K562 (cell line): ENCODE data around the gene DUSP5. TPM values are rescaled to one million over a fixed set of nuclear protein-coding genes. Genes with fewer than 3 reads are reported as not detected.

ENCODE experiments used
- C11orf30 ChIP-seq: fragments of 450-650 bp; IDR thresholded peaks from 2 replicates; pipeline ENCODE4 v1.6.1; 2016; ENCODE audit warnings: low read depth, mild to moderate bottlenecking
- CSDE1 ChIP-seq, 2 experiments: fragments of 450-650 bp; IDR thresholded peaks; 2 replicates each; pipeline ENCODE4 v1.6.1; 2016; ENCODE audit warnings: mild to moderate bottlenecking in 1 of 2
- DPF2 ChIP-seq: fragments of 450-650 bp; IDR thresholded peaks from 2 replicates; pipeline ENCODE4 v1.6.1; 2016
- ETV5 ChIP-seq: sonication (generic); formaldehyde crosslinking; IDR thresholded peaks from 2 replicates; pipeline ENCODE4 v1.4.0; 2020; ENCODE audit warnings: low read depth, mild to moderate bottlenecking, missing genetic modification reagents
- KHSRP ChIP-seq: fragments of 450-650 bp; IDR thresholded peaks from 2 replicates; pipeline ENCODE4 v1.6.1; 2017
- MYBL2 ChIP-seq, 2 experiments: fragments of 450-650 bp in 1 of 2; sonication (generic) in 1 of 2; formaldehyde crosslinking in 1 of 2; IDR thresholded peaks; 2 replicates each; pipeline versions ENCODE4 v1.6.1 to v1.8.1; 2017 to 2022; ENCODE audit warnings: borderline replicate concordance in 1 of 2, inconsistent platforms in 1 of 2, low read depth in 1 of 2, mild to moderate bottlenecking in 1 of 2, missing genetic modification reagents in 1 of 2, moderate library complexity in 1 of 2
- NBN ChIP-seq: fragments of 450-650 bp; IDR thresholded peaks from 2 replicates; pipeline ENCODE4 v1.6.1; 2016; ENCODE audit warnings: low read depth, mild to moderate bottlenecking
- NCOA1 ChIP-seq: fragments of 450-650 bp; IDR thresholded peaks from 2 replicates; pipeline ENCODE4 v1.6.1; 2016; ENCODE audit warnings: low read depth
- PHB2 ChIP-seq: fragments of 450-650 bp; IDR thresholded peaks from 2 replicates; pipeline ENCODE4 v1.6.1; 2017; ENCODE audit warnings: low read depth
- ZNF324 ChIP-seq: fragments of 250-450 bp; sonication (Bioruptor Pico); IDR thresholded peaks from 2 replicates; pipeline ENCODE4 v1.4.0; 2020; ENCODE audit warnings: mild to moderate bottlenecking
- polyA plus RNA-seq, 8 experiments: library from polyadenylated mRNA; depleted of rRNA in 4 of 8; stranded (reverse) in 5 of 8; unstranded in 3 of 8; fragments of >200 nt; fragmentation: Nextera tagmentation in 2 of 8; fragmentation: Illumina TruSeq in 1 of 8; extraction: Ambion mirVana in 2 of 8; extraction: Trizol in 1 of 8; gene quantifications; 2 replicates each; pipeline versions ENCODE4 v1.2.1 to v1.2.3, GENCODE V29; 2011 to 2014; ENCODE audit warnings: inconsistent platforms in 1 of 8, missing spikeins in 1 of 8
- total RNA-seq, 7 experiments: library from RNA; depleted of rRNA in 6 of 7; stranded (reverse); fragments of >200 nt in 6 of 7; fragmentation: Illumina TruSeq in 2 of 7; extraction: Trizol in 2 of 7; gene quantifications; 2 replicates each; pipeline versions ENCODE4 v1.2.1 to v1.2.3, GENCODE V29; 2011 to 2021; ENCODE audit warnings: low replicate concordance in 1 of 7
- TF ChIP-seq, protein P1 (sequence below): sonication (generic); formaldehyde crosslinking; IDR thresholded peaks from 2 replicates; pipeline ENCODE4 v1.8.1; 2023; ENCODE audit warnings: mild to moderate bottlenecking, missing genetic modification reagents, moderate library complexity
- TF ChIP-seq, protein P2 (sequence below): sonication (generic); formaldehyde crosslinking; IDR thresholded peaks from 2 replicates; pipeline ENCODE4 v1.8.0; 2022; ENCODE audit warnings: missing genetic modification reagents, mild to moderate bottlenecking, borderline replicate concordance
- TF ChIP-seq, protein P3 (sequence below): fragments of 450-650 bp; IDR thresholded peaks from 2 replicates; pipeline ENCODE4 v1.6.1; 2016; ENCODE audit warnings: low read depth, mild to moderate bottlenecking, moderate library complexity

DUSP5 gene
- total and polyA plus RNA-seq, 9 of the 15 experiments (the other 6 are each of a cell fraction or from before 2014, with no cell fraction given): 0.49 to 3.4 (median 2.0) TPM

DNA sequence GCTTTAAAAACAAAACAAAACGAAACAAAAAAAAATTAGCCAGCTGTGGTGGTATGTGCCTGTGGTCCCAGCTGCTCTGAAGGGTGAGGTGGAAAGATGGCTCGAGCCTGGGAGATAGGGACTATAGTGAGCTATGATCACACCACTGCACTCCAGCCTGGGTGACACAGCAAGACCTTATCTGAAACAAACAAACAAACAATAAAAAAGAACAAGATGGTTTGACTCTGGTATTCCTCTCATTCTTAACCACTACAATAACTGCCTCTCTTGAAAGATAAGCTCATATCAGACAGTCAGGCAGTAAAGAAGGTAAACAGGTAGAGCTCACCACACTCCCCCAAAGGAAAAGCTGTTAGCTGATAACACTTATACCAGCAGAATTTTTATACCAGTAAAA lies 14.1 kb upstream of the DUSP5 start (continued):
- TF ChIP-seq, protein P1, sequence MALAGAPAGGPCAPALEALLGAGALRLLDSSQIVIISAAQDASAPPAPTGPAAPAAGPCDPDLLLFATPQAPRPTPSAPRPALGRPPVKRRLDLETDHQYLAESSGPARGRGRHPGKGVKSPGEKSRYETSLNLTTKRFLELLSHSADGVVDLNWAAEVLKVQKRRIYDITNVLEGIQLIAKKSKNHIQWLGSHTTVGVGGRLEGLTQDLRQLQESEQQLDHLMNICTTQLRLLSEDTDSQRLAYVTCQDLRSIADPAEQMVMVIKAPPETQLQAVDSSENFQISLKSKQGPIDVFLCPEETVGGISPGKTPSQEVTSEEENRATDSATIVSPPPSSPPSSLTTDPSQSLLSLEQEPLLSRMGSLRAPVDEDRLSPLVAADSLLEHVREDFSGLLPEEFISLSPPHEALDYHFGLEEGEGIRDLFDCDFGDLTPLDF (CRISPR knock-in tag): no peak
- TF ChIP-seq ETV5 (CRISPR knock-in tag): no peak
- TF ChIP-seq NBN: peak; percentile 45; the same call in 1 of the 2 replicates
- no peak for TF ChIP-seq CSDE1 (IDR thresholded peaks at IDR 0.05)
- TF ChIP-seq NCOA1: 0 out of 2 replicates have a peak, but pooled peaks have one; percentile 46
- TF ChIP-seq PHB2: peak; percentile 78
- peak; percentile 66; the same call in 1 of the 2 replicates for TF ChIP-seq ZNF324
- peak; percentile 88 for TF ChIP-seq C11orf30
- TF ChIP-seq KHSRP: peak; percentile 10; the same call in 1 of the 2 replicates
- no peak for TF ChIP-seq MYBL2 (IDR thresholded peaks at IDR 0.05; ENCODE audit: low read depth)
- no peak for TF ChIP-seq MYBL2 (CRISPR knock-in tag; IDR thresholded peaks at IDR 0.05; ENCODE audit: borderline replicate concordance)
- peak; percentile 86 for TF ChIP-seq DPF2
- TF ChIP-seq, protein P2, sequence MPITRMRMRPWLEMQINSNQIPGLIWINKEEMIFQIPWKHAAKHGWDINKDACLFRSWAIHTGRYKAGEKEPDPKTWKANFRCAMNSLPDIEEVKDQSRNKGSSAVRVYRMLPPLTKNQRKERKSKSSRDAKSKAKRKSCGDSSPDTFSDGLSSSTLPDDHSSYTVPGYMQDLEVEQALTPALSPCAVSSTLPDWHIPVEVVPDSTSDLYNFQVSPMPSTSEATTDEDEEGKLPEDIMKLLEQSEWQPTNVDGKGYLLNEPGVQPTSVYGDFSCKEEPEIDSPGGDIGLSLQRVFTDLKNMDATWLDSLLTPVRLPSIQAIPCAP (CRISPR knock-in tag): no peak
- TF ChIP-seq, protein P3, sequence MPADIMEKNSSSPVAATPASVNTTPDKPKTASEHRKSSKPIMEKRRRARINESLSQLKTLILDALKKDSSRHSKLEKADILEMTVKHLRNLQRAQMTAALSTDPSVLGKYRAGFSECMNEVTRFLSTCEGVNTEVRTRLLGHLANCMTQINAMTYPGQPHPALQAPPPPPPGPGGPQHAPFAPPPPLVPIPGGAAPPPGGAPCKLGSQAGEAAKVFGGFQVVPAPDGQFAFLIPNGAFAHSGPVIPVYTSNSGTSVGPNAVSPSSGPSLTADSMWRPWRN: peak; percentile 95
